Heart left ventricle (tissue), 16 donors: ENCODE data around the gene ZNF792. TPM values are rescaled to one million over a fixed set of nuclear protein-coding genes. Genes with fewer than 3 reads are reported as not detected.

ENCODE experiments used
- ATAC-seq, 4 donors: fragments of 200-7000 bp; cut with Tn5 transposase; one replicate each; pipeline ENCODE4 v1.9.1; 2020 to 2022; ENCODE audit warnings: moderate library complexity in 4 of 4, mild to moderate bottlenecking in 3 of 4, moderate number of reproducible peaks in 1 of 4
- DNase-seq, 5 donors: peaks; one replicate each; pipeline ENCODE4 v3.0.0-alpha.2; 2020
- H3K27ac ChIP-seq, 12 donors: fragments of 200-600 bp; sonication (generic) in 4 of 12; one replicate each; pipeline versions ENCODE4 v1.5.0 to v1.8.0; 2016 to 2022; ENCODE audit warnings: mild to moderate bottlenecking in 2 of 12
- H3K27me3 ChIP-seq, 9 donors: fragments of 200-600 bp; sonication (generic) in 2 of 9; one replicate each; pipeline versions ENCODE4 v1.5.1 to v1.8.0; 2016 to 2022; ENCODE audit warnings: mild to moderate bottlenecking in 3 of 9
- H3K36me3 ChIP-seq, 9 donors: fragments of 200-600 bp; sonication (generic) in 2 of 9; one replicate each; pipeline versions ENCODE4 v1.5.0 to v1.8.0; 2018 to 2022; ENCODE audit warnings: mild to moderate bottlenecking in 2 of 9
- H3K4me1 ChIP-seq, 12 donors: fragments of 200-600 bp; sonication (generic) in 4 of 12; one replicate each; pipeline versions ENCODE4 v1.5.0 to v1.8.0; 2016 to 2022; ENCODE audit warnings: mild to moderate bottlenecking in 3 of 12
- H3K4me3 ChIP-seq, 12 donors: fragments of 200-600 bp; sonication (generic) in 4 of 12; one replicate each; pipeline versions ENCODE4 v1.5.0 to v1.8.0; 2017 to 2022; ENCODE audit warnings: mild to moderate bottlenecking in 9 of 12, moderate library complexity in 4 of 12
- H3K9me3 ChIP-seq, 12 donors: fragments of 200-600 bp; sonication (generic) in 4 of 12; one replicate each; pipeline versions ENCODE4 v1.5.0 to v1.8.0; 2016 to 2022; ENCODE audit warnings: mild to moderate bottlenecking in 1 of 12
- CTCF ChIP-seq, 12 donors: fragments of 200-600 bp; sonication (generic) in 4 of 12; IDR thresholded peaks; one replicate each; pipeline versions ENCODE4 v1.5.0 to v1.8.0; 2018 to 2022; ENCODE audit warnings: antibody characterized with exemption in 12 of 12, mild to moderate bottlenecking in 5 of 12
- POLR2A ChIP-seq, 2 donors: fragments of 450-650 bp; IDR thresholded peaks; one replicate each; pipeline ENCODE4 v1.6.1; 2017; ENCODE audit warnings: antibody characterized with exemption in 2 of 2, mild to moderate bottlenecking in 2 of 2, moderate library complexity in 2 of 2
- whole genome bisulfite sequencing, 4 donors: extraction: QIAGEN DNeasy Blood & Tissue Kit in 2 of 4; methylation state at CpG; one replicate each; pipeline versions ENCODE4 v1.1.5 to v1.1.7; 2013 to 2018; 5-methylcytosine and 5-hydroxymethylcytosine counted together
- intact Hi-C, 10 donors: fragments of 100-400 bp; cut with DNase I; formaldehyde crosslinking; loops; one replicate each; pipeline versions ENCODE4 v1.11.1 to v1.14.2; 2022
- polyA plus RNA-seq, 2 donors: library from polyadenylated mRNA; stranded (reverse); fragments of 200-250 nt; gene quantifications; one replicate each; pipeline ENCODE4 v1.2.3, GENCODE V29; 2013
- total RNA-seq, 9 donors: library from RNA; depleted of rRNA in 2 of 9; stranded (reverse); fragments of >200 nt in 2 of 9; fragmentation: NEBNext Ultra II Directional in 3 of 9; extraction: Animal tissue kit (Norgen Biotek cat#: 25700) in 3 of 9; gene quantifications; one replicate each; pipeline versions ENCODE4 v1.1.0 to v1.2.4, GENCODE V29; 2016 to 2023
- donor health status: ischemic (EF 13 %, LVEDD 7.1; RV severe dilation, severe dysfunction).
- donor health status: healthy with polysubstance abuse.
- donor health status: DM: no; HTN: yes; CAD: no.
- donor health status: DM: no; HTN: no; CAD: no.
- donor health status: ischemic (EF 25% LVEDD 6.9; RV normal size, moderate dysfunction).
- donor health status: ischemic (EF 25% LVEDD 5.7; RV mildly dilated, moderate dysfunction).
- donor health status: healthy.
- donor health status: DM: yes; HTN: yes; CAD: no.
- donor health status: ischemic (EF 35%, LVEDD 5.7; RV mildly dilated, moderate dysfunction).
- donor health status: nonischemic (EF 11% LVEDD 7.7; RV severe dilation, severe dysfunction).
- donor health status: DM: yes; HTN: yes; CAD: no.
- donor health status: PGD.
- donor health status: ischemic (EF 29% LVEDD 5.4; RV normal size, mild dysfunction).
- donor health status: nonischemic (EF 23%, LVEDD 6.1; RV moderate dilation, normal function).

Gene ZNF792
- total and polyA plus RNA-seq, 11 donors = 1.3 to 8.2 (median 4.1) TPM

GRCh38 chr19:34984287-34984686 lies 20.3 kb upstream of the ZNF792 start:
- no peak for TF ChIP-seq POLR2A (IDR thresholded peaks at IDR 0.05)
- no peak for TF ChIP-seq CTCF (IDR thresholded peaks at IDR 0.05)
- DNase-seq (no peak), ATAC-seq (no peak)
- Histone ChIP-seq H3K27me3 (no peaks in the 10 kb centered on the region), H3K4me3 (no peak overlapping the region), H3K36me3 (no peaks in the 10 kb centered on the region), H3K27ac (peak overlapping the region in 1 of 12 donors; percentile 73), H3K4me1 (peaks cover 0 to 34% (median 8%) of the 10 kb centered on the region in 12 donors), H3K9me3 (no peaks in the 10 kb centered on the region)
- intact Hi-C loops = no loop called here
- WGBS, 4 donors = 93 to 95% (median 95%) methylated on average over 3 of the region's 3 CpGs

- Histone ChIP-seq H3K4me3 (no peak overlapping the region), H3K9me3 (no peaks in the 10 kb centered on the region), H3K36me3 (no peaks in the 10 kb centered on the region), H3K27me3 (no peaks in the 10 kb centered on the region), H3K27ac (no peak overlapping the region), H3K4me1 (peaks cover 0 to 29% (median 8%) of the 10 kb centered on the region in 12 donors)
- DNase-seq = no peak
- WGBS, 4 donors = 91 to 94% (median 93%) methylated on average over 4 of the region's 4 CpGs
- intact Hi-C loops = no loop called here
- TF ChIP-seq CTCF (IDR thresholded peaks at IDR 0.05) = no peak
- no peak for TF ChIP-seq POLR2A (IDR thresholded peaks at IDR 0.05)
- ATAC-seq = no peak
Observed at GRCh38 chr19:34983786-34984185, 19.8 kb upstream of the ZNF792 start.

GRCh38 chr19:34982275-34982674 lies 18.2 kb upstream of the ZNF792 start:
- no peak for DNase-seq
- Histone ChIP-seq H3K4me1 (peaks cover 0 to 20% (median 8%) of the 10 kb centered on the region in 12 donors), H3K27me3 (no peaks in the 10 kb centered on the region), H3K27ac (no peak overlapping the region), H3K36me3 (no peaks in the 10 kb centered on the region), H3K9me3 (peaks cover 0 to 1% (median 0%) of the 10 kb centered on the region in 12 donors), H3K4me3 (no peak overlapping the region)
- TF ChIP-seq CTCF (IDR thresholded peaks at IDR 0.05) = no peak
- no peak for ATAC-seq
- WGBS, 4 donors = 66 to 69% (median 68%) methylated on average over 5 of the region's 5 CpGs
- intact Hi-C loops = no loop called here

GRCh38 chr19:34979819-34980640 lies 16.0 kb upstream of the ZNF792 start:
- Histone ChIP-seq H3K4me3 (no peak overlapping the region), H3K27me3 (no peaks in the 10 kb centered on the region), H3K27ac (no peak overlapping the region), H3K36me3 (no peaks in the 10 kb centered on the region), H3K4me1 (peaks cover 0 to 14% (median 3%) of the 10 kb centered on the region in 12 donors), H3K9me3 (peaks cover 0 to 11% (median 0%) of the 10 kb centered on the region in 12 donors)
- ATAC-seq (no peak), DNase-seq (no peak)
- intact Hi-C loops = loop anchor here in 1 of 10 donors (5.0 kb wide), 1 partner anchor 117 kb away; no protein-coding TSS in a partner anchor
- TF ChIP-seq CTCF (IDR thresholded peaks at IDR 0.05) = no peak
- TF ChIP-seq POLR2A (IDR thresholded peaks at IDR 0.05) = no peak
- WGBS, 4 donors = 85 to 90% (median 88%) methylated on average over 12 of the region's 12 CpGs
